Measurements from ENCODE around the gene RARRES1. TPM values are rescaled to one million over a fixed set of nuclear protein-coding genes. Genes with fewer than 3 reads are reported as not detected.

Gene RARRES1
- total RNA-seq, 1 experiment from 2014 or later, result 0.81 TPM

GRCh38 chr3:158685159-158685558 lies 47.1 kb downstream of the RARRES1 start:
- H3K27me3 Mint-ChIP-seq (ENCODE audit: low read depth), result no peaks in the 10 kb centered on the region
- no peak overlapping the region for H2AFZ ChIP-seq (ENCODE audit: low read length)
- H3K4ac ChIP-seq (ENCODE audit: low read depth, low read length), result no peak overlapping the region
- peaks cover 0 to 4% (median 0%) of the 10 kb centered on the region in 3 experiments; a peak in 1 of 7 replicates for H3K36me3 Mint-ChIP-seq (ENCODE audit: insufficient read depth in 1 of 3, low read depth in 3 of 3)
- no peak overlapping the region for H3K14ac ChIP-seq (ENCODE audit: insufficient read depth, low read length)
- no peak overlapping the region for H2BK15ac ChIP-seq (ENCODE audit: low read depth, low read length)
- H3K9me3 Mint-ChIP-seq, result no peaks in the 10 kb centered on the region
- H2BK120ac ChIP-seq (ENCODE audit: low read depth, low read length, poor library complexity, severe bottlenecking), result no peak overlapping the region
- H2BK20ac ChIP-seq (ENCODE audit: low read depth, low read length, poor library complexity, severe bottlenecking), result no peak overlapping the region
- H3K27ac ChIP-seq (ENCODE audit: insufficient read length, low read depth, low read length), result no peak overlapping the region
- DNase-seq, result no peak
- no peaks in the 10 kb centered on the region for H4K20me1 ChIP-seq (ENCODE audit: control insufficient read depth, insufficient read depth, insufficient read length)
- no peak overlapping the region for H3T11ph ChIP-seq (ENCODE audit: low read length)
- WGBS (ENCODE audit: extremely low coverage, insufficient read length, low lambda C conversion rate), result no CpG with 5 or more reads among the region's 2 CpGs
- H3K9me3 ChIP-seq (ENCODE audit: control insufficient read depth, low read depth, low read length), result no peaks in the 10 kb centered on the region
- H3K56ac ChIP-seq (ENCODE audit: insufficient read length, low read depth, low read length), result no peak overlapping the region
- no peak overlapping the region for H3K9ac ChIP-seq (ENCODE audit: extremely low read depth, insufficient read length, low read length)
- no peak overlapping the region for H2BK12ac ChIP-seq (ENCODE audit: insufficient read length, low read depth, low read length)
- no peaks in the 10 kb centered on the region for H3K4me1 ChIP-seq (ENCODE audit: insufficient read depth, low read length)
- no peak overlapping the region for H4K91ac ChIP-seq (ENCODE audit: insufficient read length, low read depth, low read length)
- no peak overlapping the region for H4K8ac ChIP-seq (replicated peaks; ENCODE audit: insufficient read length, low read depth, low read length)
- H4K5ac ChIP-seq (ENCODE audit: insufficient read length, low read depth, low read length), result no peak overlapping the region
- H3K4me2 ChIP-seq (ENCODE audit: insufficient read depth, insufficient read length, low read length), result no peak overlapping the region
- H3K27ac Mint-ChIP-seq, result no peak overlapping the region
- H3K18ac ChIP-seq (ENCODE audit: insufficient read length, low read depth, low read length), result no peak overlapping the region
- H3K27me3 ChIP-seq (ENCODE audit: insufficient read depth, low read length), result no peaks in the 10 kb centered on the region
- no peak overlapping the region for H3K4me3 Mint-ChIP-seq
- no peaks in the 10 kb centered on the region for H3K79me1 ChIP-seq (ENCODE audit: insufficient read depth, low read depth, low read length, poor library complexity, severe bottlenecking)
- no peak overlapping the region for H2BK5ac ChIP-seq (ENCODE audit: insufficient read length, low read length)
- no peaks in the 10 kb centered on the region for H3K23me2 ChIP-seq (ENCODE audit: insufficient read length, low read depth, low read length, poor library complexity, severe bottlenecking)
- H3K4me1 Mint-ChIP-seq, result no peaks in the 10 kb centered on the region
- no peak for TF ChIP-seq CTCF (conservative IDR thresholded peaks at IDR 0.05)
- H3K23ac ChIP-seq (ENCODE audit: insufficient read length, low read depth, low read length), result no peak overlapping the region
- H3K79me2 ChIP-seq (ENCODE audit: insufficient read depth, low read length), result no peaks in the 10 kb centered on the region
- no peak overlapping the region for H2AK5ac ChIP-seq (ENCODE audit: insufficient read length, low read length)

Measured in H9 (cell line).